GM21825 (cell line): ENCODE measurements around the gene FKBP1B.
A peak's percentile ranks its signal among the peaks of the same experiment; 100 is the strongest.
"Not testable (repeated sequence)": the region's sequence is repeated elsewhere in the genome, so short reads cannot be mapped to it uniquely, and the experiment has no call there.

Experiments used
- ATAC-seq: cut with Tn5 transposase; IDR thresholded peaks from one replicate; pipeline ENCODE4 v1.9.1; 2021; ENCODE audit warnings: mild to moderate bottlenecking, moderate library complexity; ENCODE audit not compliant: unreplicated experiment

The FKBP1B gene

GRCh38 chr2:24022324-24022974, 27.1 kb upstream of the FKBP1B start:
- no peak for ATAC-seq

GRCh38 chr2:24022975-24023575, 26.5 kb upstream of the FKBP1B start:
- ATAC-seq: no peak

- no peak for ATAC-seq
Measured at GRCh38 chr2:24024018-24024417, 25.5 kb upstream of the FKBP1B start.

GRCh38 chr2:24024996-24025663, 24.4 kb upstream of the FKBP1B start:
- ATAC-seq: no peak

- no peak for ATAC-seq
Measured at GRCh38 chr2:24026233-24026632, 23.3 kb upstream of the FKBP1B start.

- ATAC-seq: no peak
Measured at GRCh38 chr2:24038786-24039499, 10.6 kb upstream of the FKBP1B start.

GRCh38 chr2:24040511-24040910, 9.0 kb upstream of the FKBP1B start:
- no peak for ATAC-seq

GRCh38 chr2:24043133-24043532, 6.4 kb upstream of the FKBP1B start:
- not testable (repeated sequence) for ATAC-seq

GRCh38 chr2:24045511-24046508, 3.7 kb upstream of the FKBP1B start:
- no peak for ATAC-seq

- ATAC-seq: no peak
Measured at GRCh38 chr2:24046599-24046929, 3.0 kb upstream of the FKBP1B start.

- peak; percentile 98 for ATAC-seq
Measured at GRCh38 chr2:24046930-24047702, 2.4 kb upstream of the FKBP1B start, which contains the start of gene WDCP. TSS of gene WDCP (minus strand) at chr2:24047391. CDS start at chr2:24039494, 7,897 bp downstream.

GRCh38 chr2:24047703-24048033, 1.9 kb upstream of the FKBP1B start:
- ATAC-seq: no peak

GRCh38 chr2:24048769-24049484, 614 bp upstream of the FKBP1B start:
- no peak for ATAC-seq

- ATAC-seq: no peak
Measured at GRCh38 chr2:24050041-24050979, 769 bp downstream of the FKBP1B start.

GRCh38 chr2:24051833-24052232, 2.3 kb downstream of the FKBP1B start:
- no peak for ATAC-seq

GRCh38 chr2:24052951-24053350, 3.4 kb downstream of the FKBP1B start:
- no peak for ATAC-seq

- ATAC-seq: no peak
Measured at GRCh38 chr2:24054366-24055010, 4.9 kb downstream of the FKBP1B start.

GRCh38 chr2:24055750-24056149, 6.2 kb downstream of the FKBP1B start:
- no peak for ATAC-seq
